A549 (cell line): Measurements from ENCODE around the gene TMEM238.

ENCODE experiments used
- BCL3 ChIP-seq: fragments of >200 bp; sonication (Bioruptor Twin); formaldehyde crosslinking; IDR thresholded peaks from 3 replicates; pipeline ENCODE4 v1.6.1; 2016
- CBX2 ChIP-seq: fragments of 200-600 bp; sonication (generic); IDR thresholded peaks from 2 replicates; pipeline ENCODE4 v1.6.1; 2016; ENCODE audit warnings: low read depth, mild to moderate bottlenecking, borderline replicate concordance
- CTCF ChIP-seq: fragments of >200 bp; sonication (Bioruptor Twin); formaldehyde crosslinking; IDR thresholded peaks from 3 replicates; pipeline ENCODE4 v1.5.1; 2016
- ELK1 ChIP-seq: fragments of 150-350 bp; IDR thresholded peaks from 2 replicates; pipeline ENCODE4 v1.6.1; 2014; ENCODE audit warnings: low read depth, mild to moderate bottlenecking, low read length
- EP300 ChIP-seq, 2 experiments: fragments of >200 bp; sonication (Bioruptor Twin); formaldehyde crosslinking; IDR thresholded peaks; 2 replicates in 1 of 2; 3 replicates in 1 of 2; pipeline ENCODE4 v1.6.1; 2016 to 2017
- MAFK ChIP-seq: fragments of 450-650 bp; IDR thresholded peaks from 2 replicates; pipeline ENCODE4 v1.6.1; 2014; ENCODE audit not compliant: partially characterized antibody

GRCh38 chr19:55391702-55392615 lies 7.9 kb upstream of the TMEM238 start:
- TF ChIP-seq CTCF = no peak
- no peak for TF ChIP-seq CBX2
- no peak for TF ChIP-seq ELK1
- TF ChIP-seq EP300 (IDR thresholded peaks at IDR 0.05) = no peak
- no peak for TF ChIP-seq MAFK
- 0 out of 3 replicates have a peak, but pooled peaks have one; percentile 28 for TF ChIP-seq BCL3
